ENCODE data around the gene PRPSAP1.
"Not testable (repeated sequence)": the region's sequence is repeated elsewhere in the genome, so short reads cannot be mapped to it uniquely, and the experiment has no call there.

PRPSAP1 gene

DNA sequence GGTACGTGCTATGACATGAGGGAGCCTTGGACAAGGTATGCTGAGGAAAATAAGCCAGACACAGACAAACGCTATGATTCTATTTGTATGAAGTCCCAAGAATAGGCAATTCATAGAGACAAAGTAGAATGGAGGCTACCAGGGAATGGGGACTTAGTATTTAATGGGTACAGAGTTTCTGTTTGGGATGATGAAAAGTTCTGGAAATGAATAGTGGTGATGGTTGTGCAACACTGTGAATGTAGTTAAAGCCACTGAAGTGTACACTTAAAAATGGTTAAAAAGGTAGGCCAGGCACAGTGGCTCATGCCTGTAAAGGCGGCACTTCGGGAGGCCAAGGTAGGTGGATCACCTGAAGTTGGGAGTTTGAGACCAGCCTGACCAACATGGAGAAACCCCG, 3.3 kb downstream of the PRPSAP1 start:
- H3K4me3 ChIP-seq (ENCODE audit: low read depth, low read length): no peak overlapping the region
- DNase-seq (ENCODE audit: low read depth): no peak
- TF ChIP-seq, protein P1, sequence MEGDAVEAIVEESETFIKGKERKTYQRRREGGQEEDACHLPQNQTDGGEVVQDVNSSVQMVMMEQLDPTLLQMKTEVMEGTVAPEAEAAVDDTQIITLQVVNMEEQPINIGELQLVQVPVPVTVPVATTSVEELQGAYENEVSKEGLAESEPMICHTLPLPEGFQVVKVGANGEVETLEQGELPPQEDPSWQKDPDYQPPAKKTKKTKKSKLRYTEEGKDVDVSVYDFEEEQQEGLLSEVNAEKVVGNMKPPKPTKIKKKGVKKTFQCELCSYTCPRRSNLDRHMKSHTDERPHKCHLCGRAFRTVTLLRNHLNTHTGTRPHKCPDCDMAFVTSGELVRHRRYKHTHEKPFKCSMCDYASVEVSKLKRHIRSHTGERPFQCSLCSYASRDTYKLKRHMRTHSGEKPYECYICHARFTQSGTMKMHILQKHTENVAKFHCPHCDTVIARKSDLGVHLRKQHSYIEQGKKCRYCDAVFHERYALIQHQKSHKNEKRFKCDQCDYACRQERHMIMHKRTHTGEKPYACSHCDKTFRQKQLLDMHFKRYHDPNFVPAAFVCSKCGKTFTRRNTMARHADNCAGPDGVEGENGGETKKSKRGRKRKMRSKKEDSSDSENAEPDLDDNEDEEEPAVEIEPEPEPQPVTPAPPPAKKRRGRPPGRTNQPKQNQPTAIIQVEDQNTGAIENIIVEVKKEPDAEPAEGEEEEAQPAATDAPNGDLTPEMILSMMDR (IDR thresholded peaks at IDR 0.05; ENCODE audit: low read depth, low read length, missing control alignments): no peak

DNA sequence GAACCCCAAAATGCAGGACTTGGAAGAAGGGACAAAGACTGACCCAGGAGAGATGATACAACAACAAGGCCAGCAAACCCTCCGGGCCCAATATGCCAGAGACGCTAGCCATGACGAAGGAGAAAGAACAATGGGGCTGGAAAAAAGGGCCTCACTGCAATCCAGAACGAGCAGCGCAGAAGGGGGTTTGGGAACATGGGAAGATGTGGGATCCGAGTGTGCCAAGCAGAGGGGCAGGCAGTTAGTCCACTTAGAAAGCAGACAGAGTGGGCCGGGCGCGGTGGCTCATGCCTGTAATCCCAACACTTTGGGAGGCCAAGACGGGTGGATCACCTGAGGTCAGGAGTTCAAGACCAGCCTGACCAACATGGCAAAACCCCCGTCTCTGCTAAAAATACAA, 6.8 kb downstream of the PRPSAP1 start:
- H3K4me3 ChIP-seq (ENCODE audit: low read depth, low read length); DNase-seq (ENCODE audit: low read depth): not testable (repeated sequence)

- TF ChIP-seq, protein P1 (IDR thresholded peaks at IDR 0.05; ENCODE audit: low read depth, low read length, missing control alignments): no peak
- DNase-seq (ENCODE audit: low read depth): no peak
- H3K4me3 ChIP-seq (ENCODE audit: low read depth, low read length): no peak overlapping the region
Observed at GRCh38 chr17:76345377-76345974, 8.2 kb downstream of the PRPSAP1 start.

DNA sequence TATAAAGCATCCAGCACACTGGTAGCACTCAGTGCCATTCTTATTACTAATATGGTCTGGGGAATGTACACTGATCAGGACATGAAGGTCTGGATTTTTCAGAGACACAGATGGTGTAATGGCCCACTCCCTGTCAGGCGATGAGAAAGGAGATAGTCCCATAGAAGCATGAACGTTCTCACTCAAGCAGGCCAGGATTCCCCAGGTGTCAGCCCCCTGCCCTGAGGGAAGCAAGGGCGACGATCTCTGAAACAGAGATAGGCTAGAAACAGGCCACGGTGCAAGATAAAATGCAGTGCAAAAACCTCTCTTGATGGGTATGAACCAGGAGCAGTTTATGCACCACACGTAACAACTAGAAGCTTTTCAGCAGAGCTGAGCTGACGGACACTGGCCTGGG, 10.6 kb downstream of the PRPSAP1 start:
- DNase-seq (ENCODE audit: low read depth): no peak
- TF ChIP-seq, protein P1 (IDR thresholded peaks at IDR 0.05; ENCODE audit: low read depth, low read length, missing control alignments): no peak
- H3K4me3 ChIP-seq (ENCODE audit: low read depth, low read length): no peak overlapping the region

GRCh38 chr17:76341301-76341700, 12.4 kb downstream of the PRPSAP1 start:
- TF ChIP-seq, protein P1 (IDR thresholded peaks at IDR 0.05; ENCODE audit: low read depth, low read length, missing control alignments): no peak
- DNase-seq (ENCODE audit: low read depth): no peak
- no peak overlapping the region for H3K4me3 ChIP-seq (ENCODE audit: low read depth, low read length)

GRCh38 chr17:76337413-76337777, 16.3 kb downstream of the PRPSAP1 start:
- DNase-seq (ENCODE audit: low read depth): no peak
- TF ChIP-seq, protein P1 (IDR thresholded peaks at IDR 0.05; ENCODE audit: low read depth, low read length, missing control alignments): no peak

GRCh38 chr17:76336756-76337412, 16.8 kb downstream of the PRPSAP1 start:
- H3K4me3 ChIP-seq (ENCODE audit: low read depth, low read length): no peak overlapping the region
- no peak for DNase-seq (ENCODE audit: low read depth)
- TF ChIP-seq, protein P1 (IDR thresholded peaks at IDR 0.05; ENCODE audit: low read depth, low read length, missing control alignments): no peak

More at GRCh38 chr17:76337413-76337777, 16.3 kb downstream of the PRPSAP1 start:
- H3K4me3 ChIP-seq (ENCODE audit: low read depth, low read length): no peak overlapping the region
